NB4 (cell line): ENCODE results near the gene ATP5PD.

Experiments
- CTCF ChIP-seq: IDR thresholded peaks from one replicate; pipeline ENCODE4 v1.5.1; 2012; ENCODE audit warnings: low read depth, low read length
- POLR2A ChIP-seq: IDR thresholded peaks from 2 replicates; pipeline ENCODE4 v1.6.1; 2011; ENCODE audit warnings: mild to moderate bottlenecking; ENCODE audit not compliant: insufficient read length; ENCODE audit errors: extremely low read depth

GRCh38 chr17:75064040-75064439 is 17.3 kb upstream of the ATP5PD start:
- TF ChIP-seq CTCF (no peak), POLR2A (no peak)
